ENCODE data around the gene IRF1. TPM values are rescaled to one million over a fixed set of nuclear protein-coding genes. Genes with fewer than 3 reads are reported as not detected.

IRF1 gene
- total RNA-seq, 1 donor from 2014 or later, result 33.0 TPM

DNA sequence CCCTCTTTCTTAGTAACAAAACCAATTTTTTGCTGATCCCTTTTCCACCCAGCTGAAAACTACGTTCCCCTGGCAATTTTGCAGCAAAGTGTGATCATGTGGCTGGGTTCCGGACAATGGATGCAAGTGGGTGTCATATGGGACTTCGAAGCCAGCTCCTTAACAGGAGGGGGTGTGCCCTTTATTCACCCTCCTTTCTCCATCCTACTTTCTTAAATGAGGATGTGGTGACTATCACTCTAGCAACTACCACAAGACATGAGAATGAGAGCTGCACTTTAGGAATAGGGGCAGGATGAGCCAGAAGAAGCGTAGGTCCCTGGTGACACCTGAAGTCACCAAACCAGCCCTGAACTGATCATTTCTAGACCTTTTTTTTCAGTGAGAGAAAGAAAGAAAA is 58.9 kb downstream of the IRF1 start:
- TF ChIP-seq, protein P1, sequence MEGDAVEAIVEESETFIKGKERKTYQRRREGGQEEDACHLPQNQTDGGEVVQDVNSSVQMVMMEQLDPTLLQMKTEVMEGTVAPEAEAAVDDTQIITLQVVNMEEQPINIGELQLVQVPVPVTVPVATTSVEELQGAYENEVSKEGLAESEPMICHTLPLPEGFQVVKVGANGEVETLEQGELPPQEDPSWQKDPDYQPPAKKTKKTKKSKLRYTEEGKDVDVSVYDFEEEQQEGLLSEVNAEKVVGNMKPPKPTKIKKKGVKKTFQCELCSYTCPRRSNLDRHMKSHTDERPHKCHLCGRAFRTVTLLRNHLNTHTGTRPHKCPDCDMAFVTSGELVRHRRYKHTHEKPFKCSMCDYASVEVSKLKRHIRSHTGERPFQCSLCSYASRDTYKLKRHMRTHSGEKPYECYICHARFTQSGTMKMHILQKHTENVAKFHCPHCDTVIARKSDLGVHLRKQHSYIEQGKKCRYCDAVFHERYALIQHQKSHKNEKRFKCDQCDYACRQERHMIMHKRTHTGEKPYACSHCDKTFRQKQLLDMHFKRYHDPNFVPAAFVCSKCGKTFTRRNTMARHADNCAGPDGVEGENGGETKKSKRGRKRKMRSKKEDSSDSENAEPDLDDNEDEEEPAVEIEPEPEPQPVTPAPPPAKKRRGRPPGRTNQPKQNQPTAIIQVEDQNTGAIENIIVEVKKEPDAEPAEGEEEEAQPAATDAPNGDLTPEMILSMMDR (conservative IDR thresholded peaks at IDR 0.05; ENCODE audit: low read depth, low read length), result no peak
- no peak for DNase-seq (ENCODE audit: low read depth)
- no peak overlapping the region for H3K4me3 ChIP-seq (ENCODE audit: low read depth, low read length)

Other genes with a start within 250 kb of the IRF1 start
- gene PDLIM4, start 233.1 kb downstream of the IRF1 start, total RNA-seq, result 85.7 and 129 TPM in 2 replicates
- 0.75 and 1.6 TPM in 2 replicates for gene SLC22A4, start 196.4 kb downstream of the IRF1 start, total RNA-seq
- 11.9 and 13.1 TPM in 2 replicates for gene SLC22A5, start 121.1 kb downstream of the IRF1 start, total RNA-seq
- not detected in 2 replicates for gene IL5, start 52.7 kb upstream of the IRF1 start, total RNA-seq
- 12.4 and 21.3 TPM in 2 replicates for gene RAD50, start 66.2 kb upstream of the IRF1 start, total RNA-seq
- not detected in 2 replicates for gene IL13, start 167.4 kb upstream of the IRF1 start, total RNA-seq
- not detected in 2 replicates for gene IL4, start 183.2 kb upstream of the IRF1 start, total RNA-seq
- 5.4 and 7.6 TPM in 2 replicates for gene KIF3A, start 246.8 kb upstream of the IRF1 start, total RNA-seq